Hepatocyte (in vitro differentiated cells): Measurements from ENCODE around the gene MUC20.
"Not testable (repeated sequence)": the region's sequence is repeated elsewhere in the genome, so short reads cannot be mapped to it uniquely, and the experiment has no call there.

Source experiments
- EZH2 ChIP-seq: fragments of 200-600 bp; sonication (generic); IDR thresholded peaks from 2 replicates; pipeline ENCODE4 v1.6.1; 2016; ENCODE audit warnings: antibody characterized with exemption, mild to moderate bottlenecking, borderline replicate concordance
- TF ChIP-seq, protein P1 (sequence below): fragments of 200-600 bp; sonication (generic); IDR thresholded peaks from 2 replicates; pipeline ENCODE4 v1.5.1; 2016; ENCODE audit warnings: antibody characterized with exemption, mild to moderate bottlenecking; ENCODE audit not compliant: poor library complexity

DNA sequence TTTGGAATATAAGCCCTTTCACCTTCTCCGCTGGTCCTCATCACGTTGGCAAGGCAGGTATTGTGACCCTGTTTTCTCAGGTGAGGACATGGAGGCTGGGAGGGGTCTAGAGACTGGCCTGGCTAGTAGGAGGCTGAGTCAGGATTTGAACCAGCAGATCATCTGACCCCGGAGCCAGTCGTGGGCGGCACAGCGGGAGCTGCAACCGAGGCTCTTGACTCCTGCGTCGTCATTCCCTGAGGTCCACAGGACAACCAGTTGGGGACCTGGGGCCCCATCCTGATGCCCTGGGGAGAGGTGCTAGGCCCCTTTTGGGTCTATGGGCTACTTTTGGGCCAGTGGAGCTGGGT, 2.2 kb downstream of the MUC20 start:
- TF ChIP-seq EZH2 = not testable (repeated sequence)
- TF ChIP-seq, protein P1, sequence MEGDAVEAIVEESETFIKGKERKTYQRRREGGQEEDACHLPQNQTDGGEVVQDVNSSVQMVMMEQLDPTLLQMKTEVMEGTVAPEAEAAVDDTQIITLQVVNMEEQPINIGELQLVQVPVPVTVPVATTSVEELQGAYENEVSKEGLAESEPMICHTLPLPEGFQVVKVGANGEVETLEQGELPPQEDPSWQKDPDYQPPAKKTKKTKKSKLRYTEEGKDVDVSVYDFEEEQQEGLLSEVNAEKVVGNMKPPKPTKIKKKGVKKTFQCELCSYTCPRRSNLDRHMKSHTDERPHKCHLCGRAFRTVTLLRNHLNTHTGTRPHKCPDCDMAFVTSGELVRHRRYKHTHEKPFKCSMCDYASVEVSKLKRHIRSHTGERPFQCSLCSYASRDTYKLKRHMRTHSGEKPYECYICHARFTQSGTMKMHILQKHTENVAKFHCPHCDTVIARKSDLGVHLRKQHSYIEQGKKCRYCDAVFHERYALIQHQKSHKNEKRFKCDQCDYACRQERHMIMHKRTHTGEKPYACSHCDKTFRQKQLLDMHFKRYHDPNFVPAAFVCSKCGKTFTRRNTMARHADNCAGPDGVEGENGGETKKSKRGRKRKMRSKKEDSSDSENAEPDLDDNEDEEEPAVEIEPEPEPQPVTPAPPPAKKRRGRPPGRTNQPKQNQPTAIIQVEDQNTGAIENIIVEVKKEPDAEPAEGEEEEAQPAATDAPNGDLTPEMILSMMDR = not testable (repeated sequence)
